H1 (cell line): Measurements from ENCODE around the gene CADPS.

Source experiments
- POLR2A ChIP-seq, 2 experiments: IDR thresholded peaks; 1 replicate in 1 of 2; 2 replicates in 1 of 2; pipeline ENCODE4 v1.6.1; 2011; ENCODE audit warnings: low read depth in 2 of 2, low read length in 2 of 2, mild to moderate bottlenecking in 2 of 2; ENCODE audit errors: control extremely low read depth in 1 of 2
- TBP ChIP-seq: IDR thresholded peaks from 2 replicates; pipeline ENCODE4 v1.6.1; 2011; ENCODE audit warnings: low read depth, low read length, improper control_type of control experiment
- TF ChIP-seq, protein P1 (sequence below): IDR thresholded peaks from 2 replicates; pipeline ENCODE4 v1.6.1; 2011; ENCODE audit warnings: low read length, improper control_type of control experiment

DNA sequence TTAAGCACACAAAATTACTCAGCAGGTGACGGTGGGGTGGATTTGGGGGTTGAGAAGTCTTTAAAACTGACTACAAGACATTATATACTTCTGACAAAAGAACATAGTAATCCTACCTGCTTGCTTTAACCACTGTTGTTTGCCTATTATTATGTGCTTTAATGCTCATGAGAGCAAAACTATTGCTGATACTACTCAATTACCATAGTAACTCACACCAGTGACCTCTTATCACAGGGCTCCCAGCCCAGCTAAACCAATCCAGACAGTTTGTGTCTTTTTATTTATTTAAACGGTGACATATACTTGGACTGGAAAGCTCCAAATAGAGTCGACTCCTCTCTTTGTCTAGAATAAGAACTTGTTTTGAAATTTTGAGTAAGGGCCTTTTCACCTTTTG is 459.1 kb downstream of the CADPS start:
- TF ChIP-seq POLR2A (IDR thresholded peaks at IDR 0.05; ENCODE audit: control extremely low read depth in 1 of 2, low read depth in 2 of 2, low read length in 2 of 2) (no peak), TBP (no peak)
- TF ChIP-seq, protein P1, sequence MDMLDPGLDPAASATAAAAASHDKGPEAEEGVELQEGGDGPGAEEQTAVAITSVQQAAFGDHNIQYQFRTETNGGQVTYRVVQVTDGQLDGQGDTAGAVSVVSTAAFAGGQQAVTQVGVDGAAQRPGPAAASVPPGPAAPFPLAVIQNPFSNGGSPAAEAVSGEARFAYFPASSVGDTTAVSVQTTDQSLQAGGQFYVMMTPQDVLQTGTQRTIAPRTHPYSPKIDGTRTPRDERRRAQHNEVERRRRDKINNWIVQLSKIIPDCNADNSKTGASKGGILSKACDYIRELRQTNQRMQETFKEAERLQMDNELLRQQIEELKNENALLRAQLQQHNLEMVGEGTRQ = no peak
